NB4 (cell line): Measurements from ENCODE around the gene DOCK2.

ENCODE experiments used
- CTCF ChIP-seq: IDR thresholded peaks from one replicate; pipeline ENCODE4 v1.5.1; 2012; ENCODE audit warnings: low read depth, low read length
- MAX ChIP-seq: IDR thresholded peaks from 2 replicates; pipeline ENCODE4 v1.6.1; 2011; ENCODE audit warnings: low read depth, low read length
- MYC ChIP-seq: IDR thresholded peaks from 2 replicates; pipeline ENCODE4 v1.6.1; 2011; ENCODE audit warnings: low read depth, low read length
- POLR2A ChIP-seq: IDR thresholded peaks from 2 replicates; pipeline ENCODE4 v1.6.1; 2011; ENCODE audit warnings: mild to moderate bottlenecking; ENCODE audit not compliant: insufficient read length; ENCODE audit errors: extremely low read depth

GRCh38 chr5:170112876-170113521 lies 475.9 kb downstream of the DOCK2 start:
- no peak for TF ChIP-seq POLR2A
- TF ChIP-seq MAX, result peak; percentile 35; the same call in 1 of the 2 replicates
- TF ChIP-seq CTCF, result no peak
- no peak for TF ChIP-seq MYC
